ENCODE measurements around the gene NES.

The NES gene

DNA sequence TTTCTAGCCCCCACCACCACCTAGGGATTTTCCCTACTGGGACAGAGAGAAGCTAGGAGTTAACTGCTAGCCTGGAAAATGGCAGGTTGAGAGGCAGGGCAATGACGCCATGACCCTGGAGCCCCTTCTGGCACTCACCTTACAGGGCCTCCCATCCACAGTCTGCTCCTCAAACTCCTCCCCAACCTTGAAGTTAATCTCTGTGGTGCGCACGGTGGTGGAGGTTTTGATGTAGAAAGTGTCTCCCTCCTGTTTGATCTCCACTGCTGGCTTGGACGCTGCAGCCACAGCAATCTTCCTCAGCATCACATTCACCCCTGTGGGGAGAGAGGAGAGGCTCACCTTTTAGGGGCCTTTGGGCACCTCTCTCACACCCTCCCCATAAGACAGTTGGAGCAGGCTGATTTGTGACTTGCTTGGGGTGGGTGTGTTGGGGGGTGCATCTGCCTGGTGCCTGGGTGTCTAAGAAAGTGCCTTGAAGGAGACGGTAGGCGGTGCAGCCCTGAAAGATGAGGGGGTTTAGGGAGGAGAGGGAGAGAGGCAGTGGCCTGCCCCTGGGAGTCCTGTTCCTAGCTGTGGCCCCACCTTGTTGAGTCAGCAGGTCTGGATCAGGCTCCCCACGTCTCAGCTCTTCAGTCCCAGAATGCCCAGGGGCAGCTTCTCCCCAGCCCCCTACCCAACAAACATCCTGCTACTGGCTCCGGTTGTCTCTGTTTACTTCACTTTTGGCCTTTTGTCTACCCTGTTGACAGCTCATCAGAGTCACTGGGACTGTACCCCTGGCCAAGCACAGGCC, 23.7 kb upstream of the NES start:
- POLR2A ChIA-PET = no interaction called here
- H3K4me3 ChIP-seq (ENCODE audit: low read depth, low read length) = no peak overlapping the region
- TF ChIP-seq, protein P1, sequence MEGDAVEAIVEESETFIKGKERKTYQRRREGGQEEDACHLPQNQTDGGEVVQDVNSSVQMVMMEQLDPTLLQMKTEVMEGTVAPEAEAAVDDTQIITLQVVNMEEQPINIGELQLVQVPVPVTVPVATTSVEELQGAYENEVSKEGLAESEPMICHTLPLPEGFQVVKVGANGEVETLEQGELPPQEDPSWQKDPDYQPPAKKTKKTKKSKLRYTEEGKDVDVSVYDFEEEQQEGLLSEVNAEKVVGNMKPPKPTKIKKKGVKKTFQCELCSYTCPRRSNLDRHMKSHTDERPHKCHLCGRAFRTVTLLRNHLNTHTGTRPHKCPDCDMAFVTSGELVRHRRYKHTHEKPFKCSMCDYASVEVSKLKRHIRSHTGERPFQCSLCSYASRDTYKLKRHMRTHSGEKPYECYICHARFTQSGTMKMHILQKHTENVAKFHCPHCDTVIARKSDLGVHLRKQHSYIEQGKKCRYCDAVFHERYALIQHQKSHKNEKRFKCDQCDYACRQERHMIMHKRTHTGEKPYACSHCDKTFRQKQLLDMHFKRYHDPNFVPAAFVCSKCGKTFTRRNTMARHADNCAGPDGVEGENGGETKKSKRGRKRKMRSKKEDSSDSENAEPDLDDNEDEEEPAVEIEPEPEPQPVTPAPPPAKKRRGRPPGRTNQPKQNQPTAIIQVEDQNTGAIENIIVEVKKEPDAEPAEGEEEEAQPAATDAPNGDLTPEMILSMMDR (IDR thresholded peaks at IDR 0.05; ENCODE audit: insufficient read depth, low read length, missing control alignments) = no peak
- DNase-seq (ENCODE audit: low read depth, low spot score) = no peak
- CTCF ChIA-PET = interaction anchor here (0.9 to 49.8 kb wide), 6 partner anchors 7 to 159 kb away, joined by 3 to 2951 read pairs (median 6); partner anchors contain the start of genes CRABP2, ISG20L2, METTL25B and NES

DNA sequence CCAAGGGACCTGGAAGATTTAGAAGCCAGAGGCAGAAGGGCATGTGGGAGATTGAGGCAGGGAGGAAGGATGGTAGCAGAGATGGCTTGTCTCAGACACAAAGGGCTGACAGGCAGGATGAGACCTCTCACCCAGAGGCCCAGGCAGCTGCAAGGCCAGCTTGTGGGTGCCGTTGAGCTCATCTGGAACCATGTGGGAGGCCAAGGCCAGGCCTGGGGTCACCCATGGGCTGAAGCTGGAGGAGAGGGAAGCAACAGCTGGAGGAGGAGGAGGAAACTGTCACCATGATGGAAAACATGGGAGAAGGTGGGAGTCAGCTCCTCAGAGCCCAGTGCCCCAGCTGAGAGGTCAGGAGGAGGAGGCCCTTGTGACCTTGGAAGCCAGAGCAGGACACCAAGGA, 21.8 kb upstream of the NES start:
- POLR2A ChIA-PET = interaction anchor here (1.2 kb wide), 1 partner anchor 13 kb away, joined by 3 read pairs; no protein-coding TSS in a partner anchor
- CTCF ChIA-PET = interaction anchor here (41.3 to 49.8 kb wide), 2 partner anchors 5 to 18 kb away, joined by 2951 read pairs; partner anchors contain the start of genes CRABP2, ISG20L2, METTL25B and NES
- no peak overlapping the region for H3K4me3 ChIP-seq (ENCODE audit: low read depth, low read length)
- no peak for DNase-seq (ENCODE audit: low read depth, low spot score)
- TF ChIP-seq, protein P1 (IDR thresholded peaks at IDR 0.05; ENCODE audit: insufficient read depth, low read length, missing control alignments) = no peak

DNA sequence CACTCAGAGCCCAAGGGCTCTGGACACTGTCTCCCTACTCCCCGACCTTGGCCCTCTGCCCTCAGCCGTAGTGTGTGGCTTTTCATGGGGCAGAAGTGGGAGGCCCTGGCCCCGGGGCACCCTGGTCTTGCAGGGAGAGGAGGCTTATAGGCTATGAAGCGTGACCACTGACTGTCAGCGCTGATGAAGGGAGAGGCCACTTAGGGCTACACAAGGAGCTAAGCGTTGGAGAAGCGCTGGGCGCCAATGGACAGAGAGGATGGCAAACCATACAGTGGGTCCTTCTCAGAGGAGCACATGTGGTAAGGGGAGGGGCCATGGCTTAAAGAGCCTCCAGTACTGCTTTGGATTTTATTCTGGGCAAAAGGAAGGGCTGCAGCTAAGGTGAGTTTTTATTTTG, 20.3 kb upstream of the NES start:
- TF ChIP-seq, protein P1 (IDR thresholded peaks at IDR 0.05; ENCODE audit: insufficient read depth, low read length, missing control alignments) = no peak
- no peak overlapping the region for H3K4me3 ChIP-seq (ENCODE audit: low read depth, low read length)
- no peak for DNase-seq (ENCODE audit: low read depth, low spot score)
- ChIA-PET CTCF (interaction anchor here (1.1 to 49.8 kb wide), 3 partner anchors 3 to 163 kb away, joined by 3 to 2951 read pairs (median 2951); partner anchors contain the start of genes CRABP2, ISG20L2, METTL25B and NES), POLR2A (no interaction called here)

DNA sequence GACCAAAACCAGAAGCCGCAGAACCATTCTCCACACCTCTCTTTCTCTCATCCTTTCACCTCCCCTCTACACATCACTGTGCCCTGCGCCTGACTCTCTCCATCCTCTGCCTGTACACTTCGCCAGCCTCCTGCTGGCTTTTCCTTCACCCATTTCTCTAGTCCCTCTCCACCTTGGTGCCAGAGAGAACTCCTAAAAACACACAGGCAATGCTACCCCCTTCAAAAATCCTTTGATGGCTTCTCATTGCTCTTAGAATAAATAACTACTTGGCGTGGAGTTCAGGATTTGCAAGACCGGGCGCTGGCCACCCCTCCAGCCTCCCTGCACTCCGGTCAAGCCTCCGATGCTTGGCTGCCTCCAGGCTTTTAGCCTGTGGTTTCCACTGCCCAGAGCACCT, 19.5 kb upstream of the NES start:
- TF ChIP-seq, protein P1 (IDR thresholded peaks at IDR 0.05; ENCODE audit: insufficient read depth, low read length, missing control alignments) = no peak
- POLR2A ChIA-PET = no interaction called here
- no peak overlapping the region for H3K4me3 ChIP-seq (ENCODE audit: low read depth, low read length)
- CTCF ChIA-PET = interaction anchor here (0.6 to 49.8 kb wide), 3 partner anchors 3 to 95 kb away, joined by 3 to 2951 read pairs (median 2951); partner anchors contain the start of genes CRABP2, GPATCH4, ISG20L2 and METTL25B
- no peak for DNase-seq (ENCODE audit: low read depth, low spot score)

DNA sequence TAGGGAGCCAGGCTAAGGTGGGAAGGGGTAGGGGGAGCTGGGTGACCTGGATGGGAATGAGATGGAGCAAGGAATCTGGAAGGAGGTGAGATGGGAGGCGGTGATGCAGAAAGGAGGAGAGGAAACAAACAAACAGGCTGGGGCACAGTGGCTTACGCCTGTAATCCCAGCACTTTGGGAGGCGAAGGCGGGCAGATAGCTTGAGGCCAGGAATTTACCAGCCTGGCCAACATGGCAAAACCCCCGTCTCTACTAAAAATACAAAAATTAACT, 17.4 kb upstream of the NES start:
- DNase-seq (ENCODE audit: low read depth, low spot score) = no peak
- ChIA-PET CTCF (interaction anchor here (1.2 to 49.8 kb wide), 5 partner anchors 19 to 233 kb away, joined by 5 to 2951 read pairs (median 167); partner anchors contain the start of genes CRABP2, ISG20L2, METTL25B and NES), POLR2A (no interaction called here)
- TF ChIP-seq, protein P1 (IDR thresholded peaks at IDR 0.05; ENCODE audit: insufficient read depth, low read length, missing control alignments) = no peak
- no peak overlapping the region for H3K4me3 ChIP-seq (ENCODE audit: low read depth, low read length)
